HEK293 (cell line): ENCODE measurements around the gene SERINC4.

Experiments used
- CTCF ChIP-seq: fragments of 450-650 bp; formaldehyde crosslinking; IDR thresholded peaks from 2 replicates; pipeline ENCODE4 v1.5.1; 2016; ENCODE audit warnings: missing biosample characterization, missing genetic modification characterization
- GLI2 ChIP-seq: fragments of 450-650 bp; formaldehyde crosslinking; IDR thresholded peaks from 2 replicates; pipeline ENCODE4; 2017; ENCODE audit warnings: missing biosample characterization, missing genetic modification characterization, low read depth, borderline replicate concordance
- INSM2 ChIP-seq: fragments of 450-650 bp; formaldehyde crosslinking; IDR thresholded peaks from 2 replicates; pipeline ENCODE4 v1.5.1; 2016; ENCODE audit warnings: missing biosample characterization, missing genetic modification characterization
- MZF1 ChIP-seq: fragments of 450-650 bp; formaldehyde crosslinking; IDR thresholded peaks from 2 replicates; pipeline ENCODE4 v1.5.1; 2017; ENCODE audit warnings: missing biosample characterization, missing genetic modification characterization, borderline replicate concordance
- REST ChIP-seq: fragments of 450-650 bp; formaldehyde crosslinking; IDR thresholded peaks from 2 replicates; pipeline ENCODE4 v1.5.1; 2016; ENCODE audit warnings: missing biosample characterization, missing genetic modification characterization
- SP7 ChIP-seq: fragments of 450-650 bp; formaldehyde crosslinking; IDR thresholded peaks from 2 replicates; pipeline ENCODE4 v1.5.1; 2016; ENCODE audit warnings: missing biosample characterization, missing genetic modification characterization
- ZBTB26 ChIP-seq: fragments of 450-650 bp; formaldehyde crosslinking; optimal IDR thresholded peaks from 2 replicates; pipeline ENCODE3; 2016; ENCODE audit warnings: missing biosample characterization, mild to moderate bottlenecking, missing genetic modification characterization
- ZBTB49 ChIP-seq: fragments of 450-650 bp; formaldehyde crosslinking; IDR thresholded peaks from 2 replicates; pipeline ENCODE4 v1.5.1; 2016; ENCODE audit warnings: missing biosample characterization, missing genetic modification characterization, low read depth
- ZNF155 ChIP-seq: fragments of 450-650 bp; formaldehyde crosslinking; IDR thresholded peaks from 2 replicates; pipeline ENCODE4 v1.5.1; 2016; ENCODE audit warnings: missing biosample characterization, missing genetic modification characterization
- ZNF169 ChIP-seq: fragments of 450-650 bp; formaldehyde crosslinking; IDR thresholded peaks from 2 replicates; pipeline ENCODE4 v1.5.1; 2016; ENCODE audit warnings: missing biosample characterization, missing genetic modification characterization
- ZNF2 ChIP-seq: fragments of 450-650 bp; formaldehyde crosslinking; IDR thresholded peaks from 2 replicates; pipeline ENCODE4 v1.5.1; 2016; ENCODE audit warnings: missing biosample characterization, missing genetic modification characterization
- ZNF239 ChIP-seq: fragments of 450-650 bp; formaldehyde crosslinking; IDR thresholded peaks from 2 replicates; pipeline ENCODE4 v1.5.1; 2016; ENCODE audit warnings: missing biosample characterization, missing genetic modification characterization
- ZNF398 ChIP-seq: fragments of 450-650 bp; formaldehyde crosslinking; IDR thresholded peaks from 2 replicates; pipeline ENCODE4 v1.5.1; 2017; ENCODE audit warnings: missing biosample characterization, missing genetic modification characterization
- ZNF404 ChIP-seq: fragments of 450-650 bp; formaldehyde crosslinking; IDR thresholded peaks from 2 replicates; pipeline ENCODE4 v1.5.1; 2017; ENCODE audit warnings: missing biosample characterization, missing genetic modification characterization
- ZNF416 ChIP-seq: fragments of 450-650 bp; formaldehyde crosslinking; IDR thresholded peaks from 2 replicates; pipeline ENCODE4 v1.5.1; 2016; ENCODE audit warnings: missing biosample characterization, missing genetic modification characterization
- ZNF549 ChIP-seq: fragments of 450-650 bp; IDR thresholded peaks from 2 replicates; pipeline ENCODE4 v1.5.1; 2018; ENCODE audit warnings: missing biosample characterization, missing genetic modification characterization, mild to moderate bottlenecking, inconsistent platforms, moderate library complexity
- ZNF555 ChIP-seq: fragments of 450-650 bp; formaldehyde crosslinking; conservative IDR thresholded peaks from 2 replicates; pipeline ENCODE4 v1.5.1; 2017; ENCODE audit warnings: missing biosample characterization, mild to moderate bottlenecking, missing genetic modification characterization, inconsistent platforms
- ZNF571 ChIP-seq: fragments of 450-650 bp; formaldehyde crosslinking; IDR thresholded peaks from 2 replicates; pipeline ENCODE4 v1.5.0; 2017; ENCODE audit warnings: missing biosample characterization, missing genetic modification characterization
- ZNF580 ChIP-seq: fragments of 450-650 bp; formaldehyde crosslinking; IDR thresholded peaks from 2 replicates; pipeline ENCODE4 v1.5.1; 2016; ENCODE audit warnings: missing biosample characterization, missing genetic modification characterization
- ZNF585B ChIP-seq: fragments of 450-650 bp; formaldehyde crosslinking; IDR thresholded peaks from 2 replicates; pipeline ENCODE4 v1.5.1; 2016; ENCODE audit warnings: missing biosample characterization, missing genetic modification characterization
- ZNF623 ChIP-seq: fragments of 450-650 bp; formaldehyde crosslinking; IDR thresholded peaks from 2 replicates; pipeline ENCODE4 v1.5.1; 2016; ENCODE audit warnings: missing biosample characterization, missing genetic modification characterization
- ZNF629 ChIP-seq: fragments of 450-650 bp; formaldehyde crosslinking; IDR thresholded peaks from 2 replicates; pipeline ENCODE4 v1.5.1; 2017; ENCODE audit warnings: missing biosample characterization, missing genetic modification characterization
- ZNF639 ChIP-seq: fragments of 450-650 bp; formaldehyde crosslinking; IDR thresholded peaks from 2 replicates; pipeline ENCODE4 v1.5.1; 2016; ENCODE audit warnings: missing biosample characterization, missing genetic modification characterization
- ZNF664 ChIP-seq: fragments of 450-650 bp; formaldehyde crosslinking; IDR thresholded peaks from 2 replicates; pipeline ENCODE4 v1.5.1; 2016; ENCODE audit warnings: missing biosample characterization, missing genetic modification characterization
- ZNF843 ChIP-seq: fragments of 450-650 bp; formaldehyde crosslinking; IDR thresholded peaks from 2 replicates; pipeline ENCODE4 v1.5.1; 2016; ENCODE audit warnings: missing biosample characterization, missing genetic modification characterization

Gene SERINC4

GRCh38 chr15:43826508-43827341 lies 26.7 kb upstream of the SERINC4 start, which contains the start of gene WDR76 (continued):
- TF ChIP-seq INSM2 (tag by site-specific recombination) (no peak), ZNF555 (no peak), GLI2 (tag by site-specific recombination) (no peak), CTCF (no peak), MZF1 (peak; percentile 66; the same call in 1 of the 2 replicates), ZNF404 (tag by site-specific recombination) (no peak), ZNF155 (tag by site-specific recombination) (no peak), REST (no peak), ZNF843 (tag by site-specific recombination) (no peak), ZBTB49 (tag by site-specific recombination) (no peak), ZNF629 (peak; percentile 24), ZBTB26 (tag by site-specific recombination) (peak; percentile 45), ZNF549 (tag by site-specific recombination) (no peak), ZNF398 (no peak), ZNF416 (tag by site-specific recombination) (no peak), ZNF639 (tag by site-specific recombination) (no peak), ZNF585B (tag by site-specific recombination) (no peak), ZNF169 (tag by site-specific recombination) (no peak), ZNF664 (no peak), ZNF571 (tag by site-specific recombination) (no peak), SP7 (tag by site-specific recombination) (peak; percentile 64), ZNF623 (tag by site-specific recombination) (no peak), ZNF580 (tag by site-specific recombination) (0 out of 2 replicates have a peak, but pooled peaks have one; percentile 35), ZNF2 (tag by site-specific recombination) (no peak), ZNF239 (tag by site-specific recombination) (no peak)
